Gastrocnemius medialis (tissue), 4 donors: ENCODE data around the gene SP140L.

ENCODE experiments used
- POLR2A ChIP-seq, 2 donors: fragments of 450-650 bp; IDR thresholded peaks; one replicate each; pipeline ENCODE4 v1.6.1; 2017; ENCODE audit warnings: antibody characterized with exemption in 2 of 2, mild to moderate bottlenecking in 2 of 2, moderate library complexity in 2 of 2
- TF ChIP-seq, protein P1 (sequence below), 5 experiments: fragments of 450-650 bp in 3 of 5; fragments of 200-600 bp in 2 of 5; sonication (generic) in 2 of 5; IDR thresholded peaks in 4 of 5; conservative IDR thresholded peaks in 1 of 5; 1 replicate in 4 of 5; 2 replicates in 1 of 5; pipeline ENCODE4 v1.5.1; 2016 to 2019; ENCODE audit warnings: antibody characterized with exemption in 5 of 5, mild to moderate bottlenecking in 3 of 5, moderate library complexity in 3 of 5

DNA sequence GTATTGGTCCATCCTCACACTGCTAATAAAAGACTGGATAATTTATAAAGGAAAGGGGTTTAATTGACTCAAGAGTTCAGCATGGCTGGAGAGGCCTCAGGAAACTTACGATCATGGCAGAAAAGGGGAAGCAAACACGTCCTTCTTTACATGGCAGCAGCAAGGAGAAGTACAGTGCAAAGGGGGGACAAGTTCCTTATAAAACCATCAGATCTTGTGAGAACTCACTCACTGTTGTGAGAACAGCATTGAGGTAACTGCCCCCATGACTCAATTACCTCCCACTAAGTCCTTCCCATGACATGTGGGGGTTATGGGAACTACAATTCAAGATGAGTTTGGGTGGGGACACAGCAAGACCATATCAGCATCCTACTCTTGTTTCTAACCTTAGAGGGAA, 126.0 kb downstream of the SP140L start:
- TF ChIP-seq, protein P1, sequence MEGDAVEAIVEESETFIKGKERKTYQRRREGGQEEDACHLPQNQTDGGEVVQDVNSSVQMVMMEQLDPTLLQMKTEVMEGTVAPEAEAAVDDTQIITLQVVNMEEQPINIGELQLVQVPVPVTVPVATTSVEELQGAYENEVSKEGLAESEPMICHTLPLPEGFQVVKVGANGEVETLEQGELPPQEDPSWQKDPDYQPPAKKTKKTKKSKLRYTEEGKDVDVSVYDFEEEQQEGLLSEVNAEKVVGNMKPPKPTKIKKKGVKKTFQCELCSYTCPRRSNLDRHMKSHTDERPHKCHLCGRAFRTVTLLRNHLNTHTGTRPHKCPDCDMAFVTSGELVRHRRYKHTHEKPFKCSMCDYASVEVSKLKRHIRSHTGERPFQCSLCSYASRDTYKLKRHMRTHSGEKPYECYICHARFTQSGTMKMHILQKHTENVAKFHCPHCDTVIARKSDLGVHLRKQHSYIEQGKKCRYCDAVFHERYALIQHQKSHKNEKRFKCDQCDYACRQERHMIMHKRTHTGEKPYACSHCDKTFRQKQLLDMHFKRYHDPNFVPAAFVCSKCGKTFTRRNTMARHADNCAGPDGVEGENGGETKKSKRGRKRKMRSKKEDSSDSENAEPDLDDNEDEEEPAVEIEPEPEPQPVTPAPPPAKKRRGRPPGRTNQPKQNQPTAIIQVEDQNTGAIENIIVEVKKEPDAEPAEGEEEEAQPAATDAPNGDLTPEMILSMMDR (IDR thresholded peaks at IDR 0.05 in 4 of 5, conservative IDR thresholded peaks at IDR 0.05 in 1 of 5): no peak
- no peak for TF ChIP-seq POLR2A (IDR thresholded peaks at IDR 0.05)
